AG10803 (cell line): Measurements from ENCODE around the gene TFDP2.
"Not testable (repeated sequence)": the region's sequence is repeated elsewhere in the genome, so short reads cannot be mapped to it uniquely, and the experiment has no call there.

Experiments
- DNase-seq: peaks from one replicate; pipeline ENCODE4 v3.0.0; 2010; ENCODE audit warnings: low read depth
- H3K4me3 ChIP-seq: 2 replicates; pipeline ENCODE4 v1.5.1; 2011; ENCODE audit warnings: mild to moderate bottlenecking, low read length, control low read depth
- TF ChIP-seq, protein P1 (sequence below): conservative IDR thresholded peaks from 2 replicates; pipeline ENCODE4 v1.5.1; 2011; ENCODE audit warnings: mild to moderate bottlenecking, low read length, control low read depth, inconsistent platforms

Gene TFDP2

DNA sequence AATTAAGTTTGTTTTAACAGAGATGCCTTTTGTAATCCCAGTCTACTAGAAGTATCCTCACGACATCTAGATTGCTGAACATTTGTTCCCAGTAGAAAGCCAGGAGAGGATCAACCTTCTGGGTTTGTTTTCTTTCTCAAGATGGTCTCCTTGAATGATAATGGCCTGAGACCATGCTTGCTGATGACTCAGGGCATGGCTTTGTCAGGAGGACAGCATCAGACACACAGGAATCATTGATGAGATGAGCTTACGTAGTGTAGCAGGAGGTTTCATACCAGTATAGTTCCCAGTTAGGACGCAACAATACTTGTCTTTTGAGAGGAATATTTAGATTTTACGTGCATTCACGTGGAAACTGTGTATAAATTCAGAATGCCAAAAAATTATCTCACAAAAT is 234.3 kb downstream of the TFDP2 start:
- TF ChIP-seq, protein P1, sequence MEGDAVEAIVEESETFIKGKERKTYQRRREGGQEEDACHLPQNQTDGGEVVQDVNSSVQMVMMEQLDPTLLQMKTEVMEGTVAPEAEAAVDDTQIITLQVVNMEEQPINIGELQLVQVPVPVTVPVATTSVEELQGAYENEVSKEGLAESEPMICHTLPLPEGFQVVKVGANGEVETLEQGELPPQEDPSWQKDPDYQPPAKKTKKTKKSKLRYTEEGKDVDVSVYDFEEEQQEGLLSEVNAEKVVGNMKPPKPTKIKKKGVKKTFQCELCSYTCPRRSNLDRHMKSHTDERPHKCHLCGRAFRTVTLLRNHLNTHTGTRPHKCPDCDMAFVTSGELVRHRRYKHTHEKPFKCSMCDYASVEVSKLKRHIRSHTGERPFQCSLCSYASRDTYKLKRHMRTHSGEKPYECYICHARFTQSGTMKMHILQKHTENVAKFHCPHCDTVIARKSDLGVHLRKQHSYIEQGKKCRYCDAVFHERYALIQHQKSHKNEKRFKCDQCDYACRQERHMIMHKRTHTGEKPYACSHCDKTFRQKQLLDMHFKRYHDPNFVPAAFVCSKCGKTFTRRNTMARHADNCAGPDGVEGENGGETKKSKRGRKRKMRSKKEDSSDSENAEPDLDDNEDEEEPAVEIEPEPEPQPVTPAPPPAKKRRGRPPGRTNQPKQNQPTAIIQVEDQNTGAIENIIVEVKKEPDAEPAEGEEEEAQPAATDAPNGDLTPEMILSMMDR = no peak
- no peak for DNase-seq
- H3K4me3 ChIP-seq = no peak overlapping the region

GRCh38 chr3:141914311-141914710 is 235.0 kb downstream of the TFDP2 start:
- TF ChIP-seq, protein P1 = no peak
- no peak for DNase-seq
- H3K4me3 ChIP-seq = no peak overlapping the region

- TF ChIP-seq, protein P1 = peak; percentile 77
- DNase-seq = peak; percentile 66
- H3K4me3 ChIP-seq = no peak overlapping the region
These were observed 236.1 kb downstream of the TFDP2 start for GRCh38 chr3:141913150-141913811.

- DNase-seq = not testable (repeated sequence)
These were observed 239.4 kb downstream of the TFDP2 start for GRCh38 chr3:141909986-141910385.

GRCh38 chr3:141909408-141909807 is 239.9 kb downstream of the TFDP2 start:
- no peak overlapping the region for H3K4me3 ChIP-seq
- no peak for DNase-seq
- TF ChIP-seq, protein P1 = no peak

More at GRCh38 chr3:141909986-141910385, 239.4 kb downstream of the TFDP2 start:
- not testable (repeated sequence) for H3K4me3 ChIP-seq

- TF ChIP-seq, protein P1 = no peak
- no peak overlapping the region for H3K4me3 ChIP-seq
- peak; percentile 31 for DNase-seq
These were observed 244.2 kb downstream of the TFDP2 start for GRCh38 chr3:141905129-141905528.

GRCh38 chr3:141904203-141904602 is 245.1 kb downstream of the TFDP2 start:
- TF ChIP-seq, protein P1 = no peak

DNA sequence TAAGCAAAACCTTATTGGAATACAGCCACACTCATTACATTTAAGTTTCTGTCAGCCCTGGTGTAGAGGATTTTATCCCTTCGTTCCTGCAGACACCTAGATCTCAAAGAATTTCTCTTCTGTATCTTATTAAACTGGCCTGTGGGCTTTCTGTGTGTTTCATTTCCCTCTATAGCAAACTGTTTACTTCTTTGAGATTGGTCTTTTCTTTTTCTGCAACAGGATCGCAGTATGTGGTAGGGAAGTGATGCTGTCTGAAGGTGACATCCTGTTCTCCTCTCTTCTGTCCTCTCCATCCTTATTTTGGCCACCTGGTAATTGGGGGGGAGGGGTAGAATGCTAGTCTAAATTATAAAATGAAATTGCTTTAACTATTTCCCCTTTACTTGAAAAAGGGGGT is 247.4 kb downstream of the TFDP2 start:
- no peak overlapping the region for H3K4me3 ChIP-seq
- no peak for DNase-seq
- TF ChIP-seq, protein P1 = no peak

More at GRCh38 chr3:141904203-141904602, 245.1 kb downstream of the TFDP2 start:
- DNase-seq = no peak
- H3K4me3 ChIP-seq = no peak overlapping the region
